ENCODE data around the gene CD4.

CD4 gene

GRCh38 chr12:6765634-6766581 is 23.4 kb upstream of the CD4 start, which contains the start of gene PTMS:
TSS of gene PTMS (plus strand) at chr12:6766363. CDS start at chr12:6766706, 343 bp downstream.
- FAIRE-seq: peak; percentile 96

DNA sequence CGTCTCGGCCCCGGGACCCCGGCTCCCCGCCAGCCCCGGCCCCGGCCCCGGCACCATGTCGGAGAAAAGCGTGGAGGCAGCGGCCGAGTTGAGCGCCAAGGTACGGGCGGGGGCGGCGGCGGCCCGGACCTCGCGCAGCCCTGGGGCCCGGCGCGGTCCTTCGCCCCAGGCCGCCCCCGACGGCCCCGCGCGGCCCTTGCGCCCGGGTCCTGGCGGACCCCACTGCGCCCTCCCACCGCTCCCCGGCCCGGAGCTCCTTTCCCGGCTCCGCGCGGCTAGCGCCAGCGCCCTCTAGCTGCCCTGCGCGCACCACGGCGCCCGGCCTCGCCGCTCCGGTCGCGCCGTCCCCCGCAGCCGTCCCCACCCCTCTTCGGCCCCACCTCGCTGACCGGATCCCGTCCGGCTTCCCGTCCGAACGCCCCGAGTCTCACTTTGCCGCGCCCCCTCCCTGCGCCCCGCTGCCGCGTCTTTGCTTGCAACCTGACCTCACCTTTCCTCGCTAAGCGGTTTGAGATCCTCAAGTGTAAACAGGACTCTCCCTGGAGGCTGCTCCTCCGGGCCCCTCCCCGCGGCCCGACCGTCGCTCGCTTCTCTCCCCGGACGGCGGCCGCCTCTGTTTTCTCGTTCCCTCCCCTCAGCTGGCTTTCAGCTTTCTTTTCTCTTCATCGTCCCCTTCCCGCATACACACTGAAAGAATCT is 22.5 kb upstream of the CD4 start:
- FAIRE-seq: no peak

DNA sequence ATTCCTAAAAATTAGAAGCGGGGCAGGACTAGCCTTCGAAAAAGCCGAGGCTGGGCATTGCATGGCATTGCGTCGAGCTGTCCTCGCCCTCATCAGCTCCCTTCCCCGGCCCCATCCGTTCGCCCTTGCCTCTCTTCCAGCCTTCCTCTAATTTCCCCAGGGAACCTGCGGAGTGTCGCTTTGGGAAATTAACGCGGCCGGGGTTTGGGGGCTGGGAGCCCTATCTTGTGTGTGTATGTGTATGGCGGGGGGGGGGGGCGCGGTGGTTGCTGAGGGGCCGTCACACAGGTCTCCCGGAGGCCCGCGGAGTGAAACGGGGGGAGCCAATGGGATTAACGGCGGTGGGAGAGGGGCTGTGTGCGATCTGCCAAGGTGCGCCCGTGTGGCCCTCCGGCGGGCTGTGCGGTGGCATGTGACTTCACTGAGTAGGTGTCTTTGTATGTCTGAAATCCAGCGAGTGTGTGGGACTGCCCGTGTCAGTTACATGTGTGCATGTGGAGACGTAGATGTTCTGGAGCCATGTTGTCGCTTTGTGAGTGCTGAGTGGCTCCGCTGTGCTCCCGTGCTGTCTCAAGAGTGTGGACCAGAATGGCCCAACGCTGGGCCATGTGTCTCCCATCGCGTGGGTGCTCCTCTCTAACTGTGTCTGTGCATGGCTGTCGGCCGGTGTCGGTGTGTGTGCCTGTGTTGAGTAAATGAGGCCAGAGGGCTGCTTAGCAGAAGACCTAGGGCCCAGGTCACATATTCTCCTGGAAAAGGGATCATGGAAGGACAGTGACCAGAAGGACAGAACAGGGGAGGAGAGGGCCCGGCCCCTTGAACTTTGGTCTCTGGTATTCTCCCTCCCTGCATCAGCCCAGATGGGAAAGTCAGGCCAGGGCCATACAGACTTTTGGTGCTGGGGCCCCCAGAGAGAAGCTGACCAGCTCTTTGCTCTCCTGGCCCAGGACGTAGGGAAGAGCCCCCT is 21.7 kb upstream of the CD4 start:
- no peak for FAIRE-seq

- no peak for FAIRE-seq
Observed at GRCh38 chr12:6768437-6768914, 20.9 kb upstream of the CD4 start.

GRCh38 chr12:6768990-6769389 is 20.3 kb upstream of the CD4 start:
- FAIRE-seq: no peak

DNA sequence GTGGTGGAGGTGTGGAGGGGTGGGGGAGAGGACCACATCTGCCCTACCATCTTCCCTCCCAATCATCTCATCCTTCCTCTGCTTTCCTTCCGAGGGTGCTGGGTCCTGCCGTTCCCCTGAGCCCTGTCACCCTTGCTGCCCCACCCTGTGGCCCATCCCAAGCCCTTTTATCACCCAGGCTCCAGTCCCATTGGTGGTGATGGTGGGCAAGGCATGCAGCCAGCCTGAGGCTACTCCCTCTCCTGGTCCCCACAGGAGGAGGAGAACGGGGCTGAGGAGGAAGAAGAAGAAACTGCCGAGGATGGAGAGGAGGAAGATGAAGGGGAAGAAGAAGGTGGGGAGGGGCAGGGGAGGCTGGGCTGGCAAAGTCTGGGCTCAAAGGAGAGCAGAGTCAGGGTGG is 19.7 kb upstream of the CD4 start:
- no peak for FAIRE-seq

DNA sequence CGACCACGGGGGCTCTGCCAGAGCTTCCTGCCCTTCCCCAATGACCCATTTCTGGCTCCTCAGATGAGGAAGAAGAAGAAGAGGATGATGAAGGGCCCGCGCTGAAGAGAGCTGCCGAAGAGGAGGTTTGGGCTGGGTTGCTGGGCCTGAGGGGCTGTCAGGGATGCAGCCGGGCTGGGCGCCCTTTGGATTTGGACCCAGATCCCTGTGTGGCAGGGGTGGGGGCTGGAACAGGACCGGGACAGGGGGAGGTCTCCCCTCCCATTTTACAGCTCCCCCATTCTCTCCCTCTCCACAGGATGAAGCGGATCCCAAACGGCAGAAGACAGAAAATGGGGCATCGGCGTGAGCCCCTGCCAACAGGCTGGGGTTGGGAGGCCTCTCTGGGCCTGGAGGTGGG is 19.2 kb upstream of the CD4 start:
- no peak for FAIRE-seq

DNA sequence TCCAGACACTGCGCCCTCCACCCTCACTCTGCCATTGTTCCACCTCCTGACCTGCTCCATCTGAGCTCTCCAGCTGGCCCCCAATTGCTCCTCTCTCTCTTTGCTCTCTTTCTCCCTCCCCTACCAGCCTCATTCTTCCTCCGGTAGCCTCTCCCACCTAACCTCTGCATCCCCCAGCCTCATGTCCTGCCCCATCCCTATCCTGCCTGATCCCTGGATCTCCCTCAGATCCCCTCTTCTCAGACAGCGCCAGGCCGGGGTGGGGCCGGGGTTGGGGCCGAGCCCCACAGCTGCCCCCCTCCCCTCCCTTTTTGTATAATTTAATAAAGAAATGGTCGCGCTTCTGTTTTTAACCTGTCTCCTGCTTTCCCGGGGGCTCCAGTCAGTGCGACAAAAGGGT is 18.7 kb upstream of the CD4 start:
- no peak for FAIRE-seq

DNA sequence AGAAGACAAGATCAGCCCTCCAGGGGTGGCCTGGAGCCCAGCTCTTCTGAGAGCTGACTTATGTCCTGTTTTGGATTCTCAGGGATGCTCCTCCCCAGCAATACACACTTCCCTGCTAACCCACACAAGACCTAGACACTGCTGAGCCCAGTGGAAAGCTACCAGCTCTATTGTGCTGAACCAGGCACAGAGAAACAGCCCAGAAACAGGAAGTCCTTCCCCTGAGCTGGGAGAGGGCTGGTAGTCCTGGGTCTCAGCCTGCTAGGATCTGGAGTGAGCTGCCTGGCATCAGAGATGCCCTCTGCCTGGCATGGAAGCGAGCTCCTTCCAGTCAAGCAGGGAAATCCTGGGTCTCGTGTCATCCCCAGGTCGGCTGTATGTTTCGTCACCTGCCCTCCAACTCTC is 18.2 kb upstream of the CD4 start:
- no peak for FAIRE-seq

- FAIRE-seq: no peak
Observed at GRCh38 chr12:6771509-6772330, 17.6 kb upstream of the CD4 start.

DNA sequence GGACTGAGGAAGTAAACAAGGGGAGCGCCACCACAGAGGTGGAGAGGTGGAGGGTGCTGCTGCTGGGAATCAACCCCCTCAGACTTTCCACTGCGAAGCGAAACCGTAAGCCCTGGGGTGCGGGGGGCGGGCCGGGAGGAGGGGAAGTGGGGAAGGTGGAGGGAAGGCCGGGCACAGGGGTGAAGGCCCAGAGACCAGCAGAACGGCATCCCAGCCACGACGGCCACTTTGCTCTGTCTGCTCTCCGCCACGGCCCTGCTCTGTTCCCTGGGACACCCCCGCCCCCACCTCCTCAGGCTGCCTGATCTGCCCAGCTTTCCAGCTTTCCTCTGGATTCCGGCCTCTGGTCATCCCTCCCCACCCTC is 17.0 kb upstream of the CD4 start, which contains the start of gene LAG3:
LAG3 (plus strand) TSS at position 190 of the 365 bp plus-strand sequence. CDS start 333 bp downstream, outside the sequence.
- FAIRE-seq: no peak

DNA sequence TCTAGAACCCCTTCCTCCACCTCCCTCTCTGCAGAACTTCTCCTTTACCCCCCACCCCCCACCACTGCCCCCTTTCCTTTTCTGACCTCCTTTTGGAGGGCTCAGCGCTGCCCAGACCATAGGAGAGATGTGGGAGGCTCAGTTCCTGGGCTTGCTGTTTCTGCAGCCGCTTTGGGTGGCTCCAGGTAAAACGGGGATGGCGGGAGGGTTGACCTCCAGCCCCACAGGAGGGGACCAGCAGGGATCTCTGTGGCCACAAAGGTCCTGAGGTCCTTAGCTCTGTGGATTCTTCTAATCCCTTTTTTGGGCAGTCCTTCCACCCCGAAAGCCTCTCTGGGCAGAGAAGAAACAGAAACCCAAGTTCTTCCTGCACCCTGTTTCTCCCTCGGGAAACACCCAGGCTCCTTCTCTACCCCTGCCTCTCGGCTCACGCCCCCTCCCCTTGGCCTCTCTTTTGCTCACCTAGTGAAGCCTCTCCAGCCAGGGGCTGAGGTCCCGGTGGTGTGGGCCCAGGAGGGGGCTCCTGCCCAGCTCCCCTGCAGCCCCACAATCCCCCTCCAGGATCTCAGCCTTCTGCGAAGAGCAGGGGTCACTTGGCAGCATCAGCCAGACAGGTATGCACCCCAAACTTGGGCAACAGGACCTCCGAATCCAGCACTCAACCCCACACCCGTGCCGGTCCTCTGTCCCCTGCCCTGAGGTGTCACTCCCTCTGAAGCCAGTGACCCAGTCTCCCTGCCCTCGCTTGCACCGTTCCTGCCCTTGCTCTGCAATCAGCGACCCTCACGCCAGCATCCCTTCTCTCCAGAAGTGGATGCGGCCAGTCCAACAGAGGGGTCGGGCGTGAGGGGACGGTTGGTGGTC is 16.4 kb upstream of the CD4 start:
- no peak for FAIRE-seq

- FAIRE-seq: no peak
Observed at GRCh38 chr12:6773590-6774351, 15.6 kb upstream of the CD4 start.

DNA sequence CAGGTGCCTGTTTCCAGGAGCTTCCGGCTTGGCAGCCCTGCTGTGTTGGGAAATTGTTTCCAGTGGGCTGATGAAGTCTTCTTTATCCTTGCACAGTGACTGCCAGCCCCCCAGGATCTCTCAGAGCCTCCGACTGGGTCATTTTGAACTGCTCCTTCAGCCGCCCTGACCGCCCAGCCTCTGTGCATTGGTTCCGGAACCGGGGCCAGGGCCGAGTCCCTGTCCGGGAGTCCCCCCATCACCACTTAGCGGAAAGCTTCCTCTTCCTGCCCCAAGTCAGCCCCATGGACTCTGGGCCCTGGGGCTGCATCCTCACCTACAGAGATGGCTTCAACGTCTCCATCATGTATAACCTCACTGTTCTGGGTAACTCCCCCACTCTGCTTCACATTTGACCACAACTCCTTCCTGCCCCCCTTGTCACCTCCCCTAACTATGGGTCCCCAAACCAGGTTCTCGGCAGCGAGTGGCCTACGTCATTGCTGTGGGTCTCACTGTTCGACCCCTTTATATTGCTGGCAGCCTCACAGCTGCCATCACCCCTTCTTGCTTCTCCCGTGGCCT is 14.7 kb upstream of the CD4 start:
- FAIRE-seq: no peak

DNA sequence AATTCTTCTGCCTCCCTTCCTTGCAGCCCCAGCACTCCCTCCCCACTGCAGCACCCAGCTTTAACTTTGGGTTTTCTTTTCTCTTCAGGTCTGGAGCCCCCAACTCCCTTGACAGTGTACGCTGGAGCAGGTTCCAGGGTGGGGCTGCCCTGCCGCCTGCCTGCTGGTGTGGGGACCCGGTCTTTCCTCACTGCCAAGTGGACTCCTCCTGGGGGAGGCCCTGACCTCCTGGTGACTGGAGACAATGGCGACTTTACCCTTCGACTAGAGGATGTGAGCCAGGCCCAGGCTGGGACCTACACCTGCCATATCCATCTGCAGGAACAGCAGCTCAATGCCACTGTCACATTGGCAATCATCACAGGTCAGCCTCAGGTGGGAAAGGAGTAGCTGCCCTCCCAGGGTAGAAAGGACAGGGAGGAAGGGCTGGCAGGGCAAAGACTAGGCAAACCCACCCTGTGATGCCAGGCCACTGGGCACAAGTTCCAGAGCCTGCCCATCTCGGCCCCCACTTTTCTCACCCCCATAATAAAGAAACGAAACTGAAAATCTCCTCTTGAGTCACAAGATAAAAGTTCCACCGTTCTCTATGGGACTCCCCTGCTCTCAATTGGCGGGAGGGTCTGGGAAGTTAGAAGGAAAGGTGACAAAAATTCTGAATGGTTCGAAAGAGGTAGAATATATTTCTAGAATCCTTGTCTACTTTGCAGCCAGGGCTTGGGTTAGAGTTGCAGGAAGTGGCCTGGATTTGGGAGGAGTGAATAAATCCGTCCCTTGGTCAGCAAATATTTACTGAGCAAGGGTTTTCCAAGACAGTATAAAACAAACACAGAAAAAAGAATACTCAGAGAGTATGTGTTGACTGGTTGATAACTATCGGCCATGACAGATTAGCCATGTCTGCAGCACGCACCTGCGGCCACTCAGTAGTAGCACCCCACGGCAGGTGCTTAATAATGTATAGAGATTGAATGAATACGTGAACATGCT is 13.8 kb upstream of the CD4 start:
- no peak for FAIRE-seq

- FAIRE-seq: no peak
Observed at GRCh38 chr12:6777386-6777785, 11.9 kb upstream of the CD4 start.

DNA sequence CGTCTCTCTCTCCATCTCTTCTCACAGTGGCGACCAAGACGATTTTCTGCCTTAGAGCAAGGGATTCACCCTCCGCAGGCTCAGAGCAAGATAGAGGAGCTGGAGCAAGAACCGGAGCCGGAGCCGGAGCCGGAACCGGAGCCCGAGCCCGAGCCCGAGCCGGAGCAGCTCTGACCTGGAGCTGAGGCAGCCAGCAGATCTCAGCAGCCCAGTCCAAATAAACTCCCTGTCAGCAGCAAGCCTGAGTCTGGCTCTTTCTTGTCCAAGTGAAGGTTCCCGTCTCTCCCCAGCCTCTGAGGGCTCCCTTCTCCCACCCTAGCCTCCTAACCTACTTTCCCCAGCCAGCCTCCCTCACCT is 11.1 kb upstream of the CD4 start:
- no peak for FAIRE-seq
